Measurements from ENCODE around the gene RAB3IL1. TPM values are rescaled to one million over a fixed set of nuclear protein-coding genes. Genes with fewer than 3 reads are reported as not detected.
"Not testable (repeated sequence)": the region's sequence is repeated elsewhere in the genome, so short reads cannot be mapped to it uniquely, and the experiment has no call there.

Gene RAB3IL1
- total RNA-seq, 2 donors from 2014 or later = 17.3 to 21.8 TPM

- intact Hi-C loops (cut with DNase I) = loop anchor here (5.0 kb wide), 4 partner anchors 52 to 212 kb away; no protein-coding TSS in a partner anchor
- ATAC-seq (no peak), DNase-seq (no peak)
Measured at GRCh38 chr11:61895046-61895717, 22.2 kb downstream of the RAB3IL1 start.

- intact Hi-C loops (cut with DNase I) = no loop called here
- DNase-seq (no peak), ATAC-seq (no peak)
Measured at GRCh38 chr11:61893981-61894380, 23.4 kb downstream of the RAB3IL1 start.

- intact Hi-C loops (cut with DNase I) = no loop called here
- ATAC-seq (peak; percentile 1 to 4), DNase-seq (no peak)
Measured at GRCh38 chr11:61892085-61892370, 25.3 kb downstream of the RAB3IL1 start.

GRCh38 chr11:61891331-61892084 is 25.9 kb downstream of the RAB3IL1 start, which contains the start of gene FADS3:
Gene FADS3 (minus strand): TSS chr11:61891545. CDS start chr11:61891381, 164 bp downstream.
- intact Hi-C loops (cut with DNase I) = no loop called here
- DNase-seq (peak; percentile 90), ATAC-seq (peak; percentile 88 to 92)

- intact Hi-C loops (cut with DNase I) = no loop called here
- DNase-seq (peak; percentile 78), ATAC-seq (peak; percentile 7 to 34)
Measured at GRCh38 chr11:61890529-61891330, 26.6 kb downstream of the RAB3IL1 start.

- intact Hi-C loops (cut with DNase I) = no loop called here
- ATAC-seq (no peak), DNase-seq (no peak)
Measured at GRCh38 chr11:61889831-61890230, 27.5 kb downstream of the RAB3IL1 start.

GRCh38 chr11:61888590-61888989 is 28.8 kb downstream of the RAB3IL1 start:
- DNase-seq (no peak), ATAC-seq (no peak)
- intact Hi-C loops (cut with DNase I) = no loop called here

GRCh38 chr11:61887839-61888494 is 29.4 kb downstream of the RAB3IL1 start:
- peak; percentile 57 to 72 for ATAC-seq
- intact Hi-C loops (cut with DNase I) = no loop called here

GRCh38 chr11:61886643-61887042 is 30.7 kb downstream of the RAB3IL1 start:
- DNase-seq (no peak), ATAC-seq (no peak)
- intact Hi-C loops (cut with DNase I) = no loop called here

More at GRCh38 chr11:61887839-61888494, 29.4 kb downstream of the RAB3IL1 start:
- DNase-seq = peak; percentile 93

- intact Hi-C loops (cut with DNase I) = no loop called here
- ATAC-seq = no peak
- no peak for DNase-seq
Measured at GRCh38 chr11:61885784-61886580, 31.4 kb downstream of the RAB3IL1 start.

- no peak for ATAC-seq
- DNase-seq = no peak
- intact Hi-C loops (cut with DNase I) = no loop called here
Measured at GRCh38 chr11:61885166-61885778, 32.1 kb downstream of the RAB3IL1 start.

GRCh38 chr11:61883947-61884346 is 33.4 kb downstream of the RAB3IL1 start:
- DNase-seq = no peak
- intact Hi-C loops (cut with DNase I) = no loop called here
- no peak for ATAC-seq

GRCh38 chr11:61883327-61883726 is 34.0 kb downstream of the RAB3IL1 start:
- intact Hi-C loops (cut with DNase I) = no loop called here
- DNase-seq (no peak), ATAC-seq (no peak)

GRCh38 chr11:61882879-61883278 is 34.5 kb downstream of the RAB3IL1 start:
- intact Hi-C loops (cut with DNase I) = no loop called here
- DNase-seq (no peak), ATAC-seq (no peak)

GRCh38 chr11:61882267-61882666 is 35.1 kb downstream of the RAB3IL1 start:
- ATAC-seq; DNase-seq; intact Hi-C loops (cut with DNase I): not testable (repeated sequence)

GRCh38 chr11:61881397-61881796 is 36.0 kb downstream of the RAB3IL1 start:
- DNase-seq = no peak

GRCh38 chr11:61880454-61880853 is 36.9 kb downstream of the RAB3IL1 start:
- intact Hi-C loops (cut with DNase I) = no loop called here
- no peak for ATAC-seq
- DNase-seq = no peak

More at GRCh38 chr11:61881397-61881796, 36.0 kb downstream of the RAB3IL1 start:
- peak in 1 of 2 donors; percentile 38 for ATAC-seq
- intact Hi-C loops (cut with DNase I) = no loop called here

GRCh38 chr11:61880031-61880430 is 37.3 kb downstream of the RAB3IL1 start:
- DNase-seq (no peak), ATAC-seq (no peak)
- intact Hi-C loops (cut with DNase I) = no loop called here
